Measurements from ENCODE around the gene MRPL43.
"Not testable (repeated sequence)": the region's sequence is repeated elsewhere in the genome, so short reads cannot be mapped to it uniquely, and the experiment has no call there.

The MRPL43 gene

DNA sequence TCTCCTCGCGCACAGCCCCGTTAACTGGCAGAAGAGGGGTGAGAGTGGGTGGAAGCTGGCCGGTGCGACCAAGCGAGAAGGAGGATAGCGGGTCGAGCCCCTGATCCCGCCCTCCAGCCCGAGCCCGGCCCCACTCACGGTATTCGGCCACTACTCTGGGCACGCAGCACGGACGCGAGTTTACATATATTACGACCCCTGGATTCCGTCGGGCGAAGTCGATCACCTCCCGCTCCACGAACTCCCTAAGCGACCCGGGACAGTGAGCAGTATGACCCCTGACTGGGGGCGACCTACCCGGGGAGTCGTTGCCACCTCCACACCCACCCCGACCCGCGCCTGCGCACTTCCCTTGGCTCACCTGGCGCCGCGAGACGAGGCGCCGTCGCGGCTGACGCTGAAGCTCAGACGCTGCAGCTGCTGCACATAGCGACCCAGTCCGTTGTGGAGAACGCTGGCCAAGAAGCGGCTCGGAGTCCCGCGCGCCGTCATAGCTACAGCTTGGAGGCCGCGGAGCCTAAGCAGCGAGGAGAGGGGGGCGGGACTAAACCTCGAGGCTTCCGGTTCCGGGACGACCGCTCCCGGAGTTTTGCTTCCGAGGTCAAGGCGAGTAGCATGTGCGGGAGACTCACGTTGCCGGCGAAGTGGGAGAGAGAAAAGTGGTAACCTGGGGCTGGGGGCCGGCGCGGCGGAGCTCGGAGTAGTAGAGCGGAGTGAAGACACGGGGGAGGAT lies at the start of gene MRPL43, which contains the start of gene TWNK:
Gene MRPL43, minus strand, starts transcription at position 546 of the 733 bp plus-strand sequence. Its CDS starts 54 bp downstream, at position 492.
Gene TWNK, plus strand, starts transcription at position 592 of the 733 bp plus-strand sequence. CDS start 668 bp downstream, outside the sequence.
- peak; percentile 60 for DNase-seq

DNA sequence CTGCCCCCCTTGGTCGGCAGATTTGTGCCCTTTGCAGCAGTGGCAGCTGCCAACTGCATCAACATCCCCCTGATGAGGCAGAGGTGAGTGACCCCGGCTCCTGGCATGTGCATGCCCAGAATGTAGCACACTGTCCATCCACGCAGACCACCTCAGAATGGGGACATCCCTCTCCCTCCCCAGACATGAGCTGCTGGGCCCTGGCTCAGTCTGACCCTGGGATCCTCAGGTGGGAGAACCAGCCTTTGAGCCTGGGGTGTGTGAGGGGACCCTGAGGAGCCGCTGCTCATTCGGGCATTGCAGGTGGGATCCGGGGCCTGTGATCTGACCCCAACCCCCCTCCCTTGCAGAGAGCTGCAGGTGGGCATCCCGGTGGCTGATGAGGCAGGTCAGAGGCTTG lies 49.4 kb upstream of the MRPL43 start:
- no peak for DNase-seq

- DNase-seq: no peak
Measured at GRCh38 chr10:101035916-101036702, 48.8 kb upstream of the MRPL43 start.

GRCh38 chr10:101035314-101035713 lies 48.0 kb upstream of the MRPL43 start:
- DNase-seq: no peak

- not testable (repeated sequence) for DNase-seq
Measured at GRCh38 chr10:101034404-101034803, 47.1 kb upstream of the MRPL43 start.

DNA sequence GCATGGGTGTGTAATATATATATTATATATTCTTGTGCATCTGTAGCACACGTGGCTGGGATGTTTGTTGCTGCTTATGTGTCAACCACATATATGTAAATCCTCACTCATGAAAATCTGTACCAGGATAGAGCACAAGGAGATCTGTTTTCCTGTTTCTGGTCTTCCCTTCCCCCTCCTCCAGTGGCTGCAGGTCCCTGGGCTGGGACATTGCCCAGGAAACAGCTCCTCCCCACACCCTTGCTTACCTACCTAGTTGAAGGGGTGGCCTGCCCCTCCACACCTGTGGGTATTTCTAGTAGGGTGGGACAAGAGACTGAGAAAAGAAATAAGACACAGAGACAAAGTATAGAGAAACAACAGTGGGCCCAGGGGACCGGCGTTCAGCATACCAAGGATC lies 46.0 kb upstream of the MRPL43 start:
- no peak for DNase-seq

GRCh38 chr10:101032637-101033224 lies 45.4 kb upstream of the MRPL43 start:
- DNase-seq: peak; percentile 24

GRCh38 chr10:101031796-101032636 lies 44.7 kb upstream of the MRPL43 start:
- DNase-seq: no peak

DNA sequence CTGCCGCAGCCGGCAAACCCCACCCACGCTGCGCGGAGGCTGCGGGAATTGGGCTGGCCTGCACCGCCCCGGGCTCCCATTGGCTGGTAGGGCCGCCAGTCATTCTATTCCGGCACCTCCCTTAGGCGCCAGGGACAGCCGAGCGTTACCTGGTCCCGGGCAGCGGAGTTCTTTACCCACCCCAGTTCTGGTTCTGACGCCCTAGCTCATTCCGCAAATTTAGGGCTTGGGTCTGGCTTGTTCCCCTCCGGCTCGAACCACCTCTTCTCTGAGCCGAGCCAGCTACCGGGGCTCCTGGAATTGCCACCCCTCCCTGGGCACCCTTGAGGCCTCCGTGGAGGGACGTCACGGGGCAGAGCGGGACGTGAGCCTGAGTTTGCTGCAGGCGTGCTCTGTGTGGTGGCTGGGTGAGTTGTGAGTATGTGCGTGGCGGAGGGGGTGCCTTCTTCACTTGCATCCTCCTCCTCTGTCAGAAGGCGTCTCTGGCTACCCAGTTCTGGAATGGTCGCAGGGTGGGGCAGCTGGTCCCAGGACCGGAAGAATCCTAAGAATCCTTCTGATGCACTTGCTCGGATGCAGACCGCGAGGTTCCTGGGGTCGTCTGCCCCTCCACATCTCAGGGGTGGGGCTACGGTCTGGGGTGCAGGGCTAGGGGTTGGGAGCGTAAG lies 44.0 kb upstream of the MRPL43 start, which contains the start of the genes PDZD7 and SFXN3:
Gene PDZD7, minus strand, starts transcription at position 2 of the 668 bp plus-strand sequence. CDS start 910 bp downstream, outside the sequence.
Gene SFXN3, plus strand, starts transcription at position 107 of the 668 bp plus-strand sequence. CDS start 3,461 bp downstream, outside the sequence.
- peak; percentile 17 for DNase-seq

DNA sequence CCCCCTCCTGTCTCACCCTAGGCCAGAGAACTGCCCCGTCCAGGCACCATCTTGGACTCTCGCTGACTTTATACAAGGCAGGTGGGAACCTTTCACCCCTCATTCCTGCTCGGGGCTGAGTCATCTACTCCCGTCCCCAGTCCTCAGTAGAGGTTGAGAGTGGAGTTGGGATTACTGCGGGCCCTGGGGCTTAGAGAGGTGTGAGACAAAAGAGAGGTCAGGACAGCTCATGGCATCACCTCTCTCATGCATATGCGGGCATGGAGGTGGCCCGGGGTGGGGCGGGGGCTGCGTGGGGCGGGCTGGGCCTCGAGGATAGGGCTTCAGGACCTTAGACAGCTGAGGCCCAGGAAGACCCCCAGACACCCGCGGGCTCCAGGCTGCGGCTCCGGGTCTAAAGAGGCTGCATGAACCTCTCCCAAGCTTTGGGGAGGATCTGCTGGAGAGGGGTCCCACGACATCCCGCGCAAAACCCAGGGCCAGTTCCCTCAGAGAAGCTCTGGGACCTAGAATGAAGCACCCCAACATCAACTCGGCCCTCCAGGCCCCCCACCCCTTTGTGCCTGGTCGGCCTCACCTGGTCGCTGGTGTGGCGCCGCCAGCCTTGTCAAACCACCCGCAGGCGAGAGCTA lies 43.3 kb upstream of the MRPL43 start:
- no peak for DNase-seq

- no peak for DNase-seq
Measured at GRCh38 chr10:101029520-101030295, 42.4 kb upstream of the MRPL43 start.

DNA sequence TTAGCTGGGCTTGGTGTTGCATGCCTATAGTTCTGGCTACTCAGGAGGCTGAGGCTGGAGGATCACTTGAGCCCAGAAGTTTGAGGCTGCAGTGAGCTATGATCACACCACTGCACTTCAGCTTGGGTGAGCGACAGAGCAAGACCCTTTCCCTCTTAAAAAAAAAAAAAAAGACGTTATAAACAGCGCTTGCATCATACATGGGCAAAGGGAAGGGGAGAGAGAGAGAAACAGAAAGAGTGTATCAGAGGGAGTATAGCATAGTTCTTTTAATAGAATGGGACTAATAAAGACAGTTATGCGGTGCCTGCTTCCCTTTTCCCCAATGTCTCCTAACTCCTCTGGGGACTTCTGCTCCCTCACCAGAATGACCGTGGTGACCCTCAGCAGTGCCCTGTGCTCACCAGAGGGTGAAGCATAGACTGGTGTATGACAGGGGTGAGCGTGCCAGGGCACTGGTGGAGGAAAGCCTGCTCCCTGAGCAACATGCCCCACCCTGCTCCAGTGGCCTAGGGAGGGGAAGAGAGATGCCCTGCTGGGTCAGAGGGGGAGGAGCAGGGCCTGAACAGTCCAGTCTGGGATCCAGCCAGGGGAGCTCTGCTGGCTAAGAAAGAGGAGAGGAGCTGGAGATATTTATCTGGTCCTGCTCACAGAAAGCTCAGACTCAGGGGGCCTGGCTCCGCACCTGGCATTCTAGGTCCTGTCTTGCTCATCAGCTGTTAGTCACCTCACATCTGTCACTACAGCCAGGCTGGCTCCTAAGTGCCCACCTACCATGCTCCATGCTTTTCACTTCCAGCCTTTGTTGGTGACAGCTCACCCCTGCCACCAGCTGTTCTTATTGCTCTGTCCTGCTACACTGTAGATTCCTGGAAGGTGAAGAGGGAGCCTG lies 41.4 kb upstream of the MRPL43 start:
- no peak for DNase-seq

GRCh38 chr10:101027106-101027720 lies 39.9 kb upstream of the MRPL43 start:
- no peak for DNase-seq

DNA sequence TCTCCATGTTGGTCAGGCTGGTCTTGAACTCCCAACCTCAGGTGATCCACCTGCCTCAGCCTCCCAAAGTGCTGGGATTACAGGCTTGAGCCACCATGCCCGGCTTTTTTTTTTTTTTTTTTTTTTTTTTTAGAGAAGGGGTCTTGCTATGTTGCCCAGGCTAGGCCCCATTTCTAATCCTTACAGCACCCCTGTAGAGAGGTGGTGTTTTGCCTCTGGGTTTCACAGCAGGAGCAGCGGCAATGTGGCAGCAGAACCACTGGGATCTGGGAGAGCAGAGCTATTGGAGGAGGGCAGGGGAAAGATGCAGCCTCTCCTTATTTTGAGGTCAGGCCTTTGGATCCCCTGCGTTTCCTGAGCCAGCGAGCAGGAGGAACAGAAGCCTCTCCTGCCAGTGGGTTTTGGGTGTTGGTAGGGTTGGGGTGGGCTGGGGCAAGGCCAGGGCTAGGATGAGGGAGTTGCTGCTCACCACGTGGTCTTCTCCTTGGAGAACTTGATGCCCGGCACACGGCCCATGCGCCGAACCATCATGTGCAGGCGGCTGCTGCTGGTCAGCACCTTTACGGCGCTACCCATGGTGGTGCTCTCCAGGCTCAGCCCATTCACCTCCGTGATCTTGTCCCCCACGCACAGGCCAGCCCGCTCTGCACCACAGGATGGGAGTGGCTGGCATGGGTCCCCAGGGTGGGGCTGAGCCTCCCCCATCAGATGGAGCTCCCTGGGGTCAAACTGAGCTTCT lies 35.8 kb upstream of the MRPL43 start:
- DNase-seq: no peak

DNA sequence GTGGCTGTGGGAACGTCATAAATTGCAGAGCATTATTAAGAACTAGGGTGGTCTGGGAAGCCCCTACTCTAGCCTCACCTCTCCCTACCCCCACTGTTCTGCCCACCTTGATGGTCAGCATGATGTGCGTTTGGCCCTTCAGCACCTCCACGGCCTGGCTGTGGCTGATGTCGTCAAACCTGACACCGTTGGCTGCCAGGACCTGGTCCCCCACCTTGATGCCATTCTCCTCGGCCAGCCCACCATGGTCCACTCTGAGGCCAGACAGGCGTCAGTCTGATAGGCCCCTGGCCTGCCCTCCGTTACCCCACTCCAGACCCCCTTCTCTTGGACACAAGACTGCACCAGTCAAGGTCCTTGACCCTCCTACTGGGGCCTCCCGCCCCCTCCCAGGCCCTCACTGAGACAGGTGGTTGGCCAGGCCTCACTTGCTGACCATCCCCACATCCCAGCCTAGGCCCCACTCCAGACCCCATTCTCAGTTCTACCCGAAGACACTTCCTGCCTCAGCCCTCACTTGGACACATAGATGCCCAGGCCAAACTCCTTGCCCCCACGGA lies 34.5 kb upstream of the MRPL43 start:
- DNase-seq: no peak

DNA sequence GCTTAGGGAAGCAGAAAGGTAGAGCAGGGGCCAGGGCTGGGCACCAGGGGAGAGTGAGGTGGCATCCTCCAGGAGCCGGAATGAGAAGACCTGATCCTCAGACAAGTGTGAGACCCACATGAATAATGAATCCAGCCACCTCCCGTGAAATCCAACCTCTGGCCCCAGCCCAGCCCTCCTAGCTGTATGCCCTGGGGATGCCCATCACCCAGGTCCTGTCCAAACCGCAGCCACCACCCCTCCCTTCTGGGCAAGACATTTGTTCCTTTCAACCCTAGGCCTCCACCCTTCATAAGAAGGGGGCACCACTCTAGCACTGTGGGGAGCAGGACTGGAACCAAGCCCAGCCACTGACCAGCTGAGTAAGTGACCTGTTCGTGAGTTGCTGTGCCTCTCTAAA lies 33.9 kb upstream of the MRPL43 start:
- DNase-seq: no peak

DNA sequence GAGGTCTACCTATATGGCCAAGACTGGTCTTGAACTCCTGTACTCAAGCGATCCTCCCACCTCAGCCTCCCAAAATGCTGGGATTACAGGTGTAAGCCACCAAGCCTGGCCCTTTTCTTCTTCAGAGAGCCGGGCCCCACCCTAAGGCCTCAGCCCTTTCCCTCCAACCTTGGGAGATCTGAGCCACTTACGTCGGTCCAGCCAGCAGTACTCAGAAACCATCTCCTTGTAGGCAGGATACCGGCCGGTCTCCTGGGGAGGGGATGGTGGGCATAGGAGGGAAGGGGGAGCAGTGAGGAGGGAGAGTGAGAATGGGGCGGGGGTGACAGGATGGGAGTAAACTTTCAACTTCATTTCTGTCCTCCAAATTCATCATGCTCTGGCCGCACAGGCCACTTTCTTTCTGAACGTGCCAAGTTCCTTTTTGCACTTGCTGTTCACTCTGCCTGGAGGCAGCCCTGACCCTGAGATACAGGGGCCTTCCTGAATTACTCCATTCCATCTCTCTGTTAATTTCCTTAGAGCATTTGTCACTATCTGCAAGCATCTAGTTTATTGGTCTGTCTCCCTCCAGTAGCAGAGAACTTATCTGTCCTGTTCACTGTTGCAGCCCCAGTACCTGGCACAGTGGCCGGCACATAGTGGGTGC lies 33.3 kb upstream of the MRPL43 start:
- no peak for DNase-seq

GRCh38 chr10:101019440-101019703 lies 32.1 kb upstream of the MRPL43 start:
- DNase-seq: no peak

Data from NK-92 treated with Interleukin-12 subunit alpha and Interleukin-12 subunit beta, amount 100 ng/mL, for 24 hours (cell line).